Right cardiac atrium (tissue), 5 donors: Measurements from ENCODE around the gene OR9A2. TPM values are rescaled to one million over a fixed set of nuclear protein-coding genes. Genes with fewer than 3 reads are reported as not detected.

Experiments
- ATAC-seq, 2 donors: fragments of 200-7000 bp; cut with Tn5 transposase; one replicate each; pipeline versions ENCODE4 v1.8.0 to v1.9.1; 2020; ENCODE audit warnings: moderate library complexity in 2 of 2, mild to moderate bottlenecking in 1 of 2
- DNase-seq, 3 donors: peaks; one replicate each; pipeline ENCODE4 v3.0.0-alpha.2; 2020
- H3K27ac ChIP-seq: one replicate; pipeline ENCODE4 v1.5.1; 2013; ENCODE audit warnings: mild to moderate bottlenecking, low read length, control low read depth, moderate library complexity
- H3K27me3 ChIP-seq: one replicate; pipeline ENCODE4 v1.6.1; 2013; ENCODE audit not compliant: control insufficient read depth, insufficient read depth
- H3K4me1 ChIP-seq: one replicate; pipeline ENCODE4 v1.6.1; 2013; ENCODE audit warnings: low read length; ENCODE audit not compliant: control insufficient read depth, insufficient read depth
- H3K4me3 ChIP-seq: one replicate; pipeline ENCODE4 v1.5.1; 2013; ENCODE audit warnings: low read length, control low read depth
- H3K9me3 ChIP-seq: one replicate; pipeline ENCODE4 v1.6.1; 2013; ENCODE audit warnings: low read length; ENCODE audit not compliant: control insufficient read depth
- WGBS: extraction: QIAGEN DNeasy Blood & Tissue Kit; methylation state at CpG from one replicate; pipeline ENCODE4 v1.1.7; 2013; 5-methylcytosine and 5-hydroxymethylcytosine counted together
- intact Hi-C, 4 donors: fragments of 100-400 bp; cut with DNase I; formaldehyde crosslinking; loops; one replicate each; pipeline versions ENCODE4 v1.11.0 to v1.14.0; 2022 to 2023
- polyA plus RNA-seq: library from polyadenylated mRNA; stranded (reverse); fragments of 200-250 nt; gene quantifications from one replicate; pipeline ENCODE4 v1.2.3, GENCODE V29; 2013
- total RNA-seq, 4 donors: library from RNA; stranded (reverse); fragmentation: NEBNext Ultra II Directional; extraction: Animal tissue kit (Norgen Biotek cat#: 25700); gene quantifications; one replicate each; pipeline ENCODE4 v1.2.1, GENCODE V29; 2021
- donor health status: healthy with polysubstance abuse.
- donor health status: DM: no; HTN: yes; CAD: no.
- donor health status: DM: no; HTN: no; CAD: no.
- donor health status: DM: no; HTN: yes; CAD: no; lungs with severe emphysema.
- donor health status: DM: yes; HTN: yes; CAD: no.

OR9A2 gene
- total and polyA plus RNA-seq, 5 donors: not detected

- H3K4me3 ChIP-seq: no peak overlapping the region
- no peak for ATAC-seq
- H3K9me3 ChIP-seq: no peaks in the 10 kb centered on the region
- intact Hi-C loops: no loop called here
- DNase-seq: no peak
- no peaks in the 10 kb centered on the region for H3K4me1 ChIP-seq
- no peak overlapping the region for H3K27ac ChIP-seq
- no peaks in the 10 kb centered on the region for H3K27me3 ChIP-seq
Measured at GRCh38 chr7:143048827-143049226, 21.9 kb upstream of the OR9A2 start.

- ATAC-seq (no peak), DNase-seq (no peak)
- 76% methylated on average over 2 of the region's 2 CpGs for WGBS
- intact Hi-C loops: no loop called here
- Histone ChIP-seq H3K4me3 (no peak overlapping the region), H3K9me3 (no peaks in the 10 kb centered on the region), H3K4me1 (peaks cover 2% of the 10 kb centered on the region), H3K27me3 (no peaks in the 10 kb centered on the region), H3K27ac (no peak overlapping the region)
Measured at GRCh38 chr7:143047326-143047725, 20.4 kb upstream of the OR9A2 start.

- no peak for ATAC-seq
- H3K4me3 ChIP-seq: no peak overlapping the region
- WGBS: 37% methylated on average over 3 of the region's 3 CpGs
- intact Hi-C loops: no loop called here
- H3K27ac ChIP-seq: no peak overlapping the region
- H3K9me3 ChIP-seq: no peaks in the 10 kb centered on the region
- DNase-seq: no peak
- peaks cover 2% of the 10 kb centered on the region for H3K4me1 ChIP-seq
- no peaks in the 10 kb centered on the region for H3K27me3 ChIP-seq
Measured at GRCh38 chr7:143046426-143046851, 19.5 kb upstream of the OR9A2 start.

GRCh38 chr7:143043391-143043790 is 16.5 kb upstream of the OR9A2 start:
- no peak overlapping the region for H3K27ac ChIP-seq
- no peaks in the 10 kb centered on the region for H3K9me3 ChIP-seq
- no peaks in the 10 kb centered on the region for H3K27me3 ChIP-seq
- DNase-seq: no peak
- intact Hi-C loops: no loop called here
- H3K4me3 ChIP-seq: no peak overlapping the region
- 26% methylated on average over 2 of the region's 2 CpGs for WGBS
- no peak for ATAC-seq
- H3K4me1 ChIP-seq: peaks cover 2% of the 10 kb centered on the region

GRCh38 chr7:143042790-143043271 is 15.9 kb upstream of the OR9A2 start:
- Histone ChIP-seq H3K9me3 (no peaks in the 10 kb centered on the region), H3K27me3 (no peaks in the 10 kb centered on the region), H3K4me1 (peaks cover 2% of the 10 kb centered on the region), H3K27ac (no peak overlapping the region), H3K4me3 (no peak overlapping the region)
- 51% methylated on average over 6 of the region's 6 CpGs for WGBS
- intact Hi-C loops: no loop called here
- ATAC-seq: no peak
- DNase-seq: no peak

- Histone ChIP-seq H3K27me3 (no peaks in the 10 kb centered on the region), H3K9me3 (no peaks in the 10 kb centered on the region), H3K27ac (no peak overlapping the region), H3K4me3 (no peak overlapping the region), H3K4me1 (peaks cover 2% of the 10 kb centered on the region)
- no peak for ATAC-seq
- intact Hi-C loops: no loop called here
- no peak for DNase-seq
- WGBS: 61% methylated on average over 3 of the region's 3 CpGs
Measured at GRCh38 chr7:143042159-143042789, 15.3 kb upstream of the OR9A2 start.

GRCh38 chr7:143041346-143041745 is 14.4 kb upstream of the OR9A2 start:
- no peaks in the 10 kb centered on the region for H3K9me3 ChIP-seq
- DNase-seq (no peak), ATAC-seq (no peak)
- H3K4me1 ChIP-seq: peaks cover 2% of the 10 kb centered on the region
- intact Hi-C loops: no loop called here
- H3K27ac ChIP-seq: no peak overlapping the region
- no peak overlapping the region for H3K4me3 ChIP-seq
- no peaks in the 10 kb centered on the region for H3K27me3 ChIP-seq
- 85% methylated on average over 6 of the region's 6 CpGs for WGBS

GRCh38 chr7:143040209-143040715 is 13.3 kb upstream of the OR9A2 start:
- no peak for DNase-seq
- Histone ChIP-seq H3K4me3 (no peak overlapping the region), H3K27ac (no peak overlapping the region), H3K27me3 (no peaks in the 10 kb centered on the region), H3K9me3 (no peaks in the 10 kb centered on the region), H3K4me1 (peaks cover 2% of the 10 kb centered on the region)
- 58% methylated on average over 3 of the region's 3 CpGs for WGBS
- ATAC-seq: no peak
- intact Hi-C loops: no loop called here

- ATAC-seq (no peak), DNase-seq (no peak)
- 90% methylated on average over 5 of the region's 5 CpGs for WGBS
- H3K9me3 ChIP-seq: no peaks in the 10 kb centered on the region
- H3K27me3 ChIP-seq: no peaks in the 10 kb centered on the region
- intact Hi-C loops: no loop called here
- H3K4me1 ChIP-seq: peaks cover 2% of the 10 kb centered on the region
- H3K27ac ChIP-seq: no peak overlapping the region
- no peak overlapping the region for H3K4me3 ChIP-seq
Measured at GRCh38 chr7:143038635-143039034, 11.7 kb upstream of the OR9A2 start.

GRCh38 chr7:143027683-143028082 is 751 bp upstream of the OR9A2 start:
- no peak overlapping the region for H3K27ac ChIP-seq
- H3K4me3 ChIP-seq: no peak overlapping the region
- H3K9me3 ChIP-seq: no peaks in the 10 kb centered on the region
- WGBS: 83% methylated on average over 2 of the region's 2 CpGs
- H3K4me1 ChIP-seq: no peaks in the 10 kb centered on the region
- DNase-seq (no peak), ATAC-seq (no peak)
- no peaks in the 10 kb centered on the region for H3K27me3 ChIP-seq
- intact Hi-C loops: no loop called here

GRCh38 chr7:143025371-143025770 is 1.6 kb downstream of the OR9A2 start:
- intact Hi-C loops: no loop called here
- Histone ChIP-seq H3K4me3 (no peak overlapping the region), H3K4me1 (no peaks in the 10 kb centered on the region), H3K27me3 (no peaks in the 10 kb centered on the region), H3K9me3 (no peaks in the 10 kb centered on the region), H3K27ac (no peak overlapping the region)
- DNase-seq (no peak), ATAC-seq (no peak)
- 73% methylated on average over 2 of the region's 2 CpGs for WGBS

- no peak overlapping the region for H3K4me3 ChIP-seq
- intact Hi-C loops: no loop called here
Measured at GRCh38 chr7:143023047-143023446, 3.9 kb downstream of the OR9A2 start.

More at GRCh38 chr7:143023047-143023446, 3.9 kb downstream of the OR9A2 start:
- no peak for DNase-seq
- Histone ChIP-seq H3K27ac (no peak overlapping the region), H3K27me3 (no peaks in the 10 kb centered on the region), H3K9me3 (no peaks in the 10 kb centered on the region), H3K4me1 (no peaks in the 10 kb centered on the region)
- no peak for ATAC-seq
